Tibial nerve (tissue), 4 donors: Measurements from ENCODE around the gene CCDC74B.
"Not testable (repeated sequence)": the region's sequence is repeated elsewhere in the genome, so short reads cannot be mapped to it uniquely, and the experiment has no call there.

Experiments used
- EP300 ChIP-seq, 2 donors: sonication (generic); formaldehyde crosslinking; IDR thresholded peaks; one replicate each; pipeline ENCODE4 v1.6.1; 2017; ENCODE audit warnings: antibody characterized with exemption in 2 of 2, mild to moderate bottlenecking in 1 of 2
- POLR2A ChIP-seq, 2 donors: fragments of 450-650 bp; IDR thresholded peaks; one replicate each; pipeline ENCODE4 v1.6.1; 2017; ENCODE audit warnings: antibody characterized with exemption in 2 of 2, mild to moderate bottlenecking in 2 of 2, moderate library complexity in 2 of 2
- TF ChIP-seq, protein P1 (sequence below), 5 experiments: fragments of 200-600 bp in 3 of 5; fragments of 450-650 bp in 2 of 5; sonication (generic) in 3 of 5; IDR thresholded peaks; one replicate each; pipeline ENCODE4 v1.5.1; 2016 to 2019; ENCODE audit warnings: antibody characterized with exemption in 5 of 5, mild to moderate bottlenecking in 3 of 5, moderate library complexity in 2 of 5

DNA sequence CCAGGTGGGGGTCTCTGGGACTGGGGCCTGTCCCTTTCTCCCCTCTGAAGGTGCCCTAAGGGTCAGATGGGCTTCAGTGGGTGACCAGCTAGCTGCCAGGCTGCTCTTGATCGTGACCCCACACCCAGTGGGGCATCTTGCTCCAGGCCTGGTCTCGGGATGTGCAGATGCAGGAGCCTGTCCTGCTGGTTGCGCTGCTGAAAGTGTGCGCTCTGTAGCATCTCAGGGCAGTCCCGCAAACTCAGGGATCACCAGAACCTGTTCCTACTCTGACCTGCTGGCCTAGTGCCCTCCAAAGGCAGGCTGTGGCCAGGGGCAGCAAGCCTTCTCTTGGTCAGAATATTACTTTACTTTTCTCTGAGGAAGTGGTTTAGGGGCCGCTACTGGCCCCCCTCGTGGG, 4.4 kb downstream of the CCDC74B start:
- not testable (repeated sequence) for TF ChIP-seq EP300, POLR2A (IDR thresholded peaks at IDR 0.05)
- TF ChIP-seq, protein P1, sequence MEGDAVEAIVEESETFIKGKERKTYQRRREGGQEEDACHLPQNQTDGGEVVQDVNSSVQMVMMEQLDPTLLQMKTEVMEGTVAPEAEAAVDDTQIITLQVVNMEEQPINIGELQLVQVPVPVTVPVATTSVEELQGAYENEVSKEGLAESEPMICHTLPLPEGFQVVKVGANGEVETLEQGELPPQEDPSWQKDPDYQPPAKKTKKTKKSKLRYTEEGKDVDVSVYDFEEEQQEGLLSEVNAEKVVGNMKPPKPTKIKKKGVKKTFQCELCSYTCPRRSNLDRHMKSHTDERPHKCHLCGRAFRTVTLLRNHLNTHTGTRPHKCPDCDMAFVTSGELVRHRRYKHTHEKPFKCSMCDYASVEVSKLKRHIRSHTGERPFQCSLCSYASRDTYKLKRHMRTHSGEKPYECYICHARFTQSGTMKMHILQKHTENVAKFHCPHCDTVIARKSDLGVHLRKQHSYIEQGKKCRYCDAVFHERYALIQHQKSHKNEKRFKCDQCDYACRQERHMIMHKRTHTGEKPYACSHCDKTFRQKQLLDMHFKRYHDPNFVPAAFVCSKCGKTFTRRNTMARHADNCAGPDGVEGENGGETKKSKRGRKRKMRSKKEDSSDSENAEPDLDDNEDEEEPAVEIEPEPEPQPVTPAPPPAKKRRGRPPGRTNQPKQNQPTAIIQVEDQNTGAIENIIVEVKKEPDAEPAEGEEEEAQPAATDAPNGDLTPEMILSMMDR (IDR thresholded peaks at IDR 0.05) = not testable (repeated sequence)
